Right ventricle myocardium inferior (tissue), 1 donor: ENCODE results near the gene STAMBP. TPM values are rescaled to one million over a fixed set of nuclear protein-coding genes. Genes with fewer than 3 reads are reported as not detected.

ENCODE experiments used
- ATAC-seq: fragments of 200-7000 bp; cut with Tn5 transposase; one replicate; pipeline ENCODE4 v1.9.1; 2020; ENCODE audit warnings: mild to moderate bottlenecking, moderate library complexity
- DNase-seq: peaks from one replicate; pipeline ENCODE4 v3.0.0; 2021; ENCODE audit errors: missing footprints
- intact Hi-C: fragments of 100-400 bp; cut with DNase I; formaldehyde crosslinking; loops from one replicate; pipeline ENCODE4 v1.11.0; 2022
- total RNA-seq: library from RNA; stranded (reverse); fragmentation: NEBNext Ultra II Directional; extraction: Animal tissue kit (Norgen Biotek cat#: 25700); gene quantifications from one replicate; pipeline ENCODE4 v1.2.1, GENCODE V29; 2021
- donor health status: DM: no; HTN: yes; CAD: no; lungs with severe emphysema.

Gene STAMBP
- total RNA-seq, 1 donor from 2014 or later = 27.8 TPM

- intact Hi-C loops = loop anchor here (10.0 kb wide), 5 partner anchors 156 to 586 kb away; partner anchors contain the start of genes BOLA3 and TET3
- DNase-seq (no peak), ATAC-seq (no peak)
Observed at GRCh38 chr2:73828389-73828817, 358 bp upstream of the STAMBP start.

- ATAC-seq (no peak), DNase-seq (no peak)
- intact Hi-C loops = no loop called here
Observed at GRCh38 chr2:73830871-73831401, 2.2 kb downstream of the STAMBP start.

DNA sequence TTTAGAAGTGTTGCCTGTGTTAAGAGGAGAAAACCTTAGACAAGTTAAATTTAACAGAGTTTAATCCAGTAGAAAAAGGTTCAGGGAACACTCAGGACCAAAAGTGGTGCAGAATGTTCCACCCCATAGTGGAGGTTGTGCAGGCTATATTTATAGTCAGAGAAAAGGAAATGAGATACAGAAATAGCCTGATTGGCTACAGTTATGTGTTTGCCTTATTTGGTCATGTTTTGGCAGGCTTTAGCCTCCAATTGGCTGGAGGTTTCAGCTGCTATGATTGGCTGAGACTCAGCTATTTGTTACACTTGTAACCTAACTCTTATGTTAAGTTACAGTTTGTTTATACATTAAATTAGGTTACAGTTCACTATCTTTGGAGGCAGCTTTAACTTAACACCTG is 4.2 kb downstream of the STAMBP start:
- DNase-seq = no peak
- intact Hi-C loops = no loop called here
- no peak for ATAC-seq

DNA sequence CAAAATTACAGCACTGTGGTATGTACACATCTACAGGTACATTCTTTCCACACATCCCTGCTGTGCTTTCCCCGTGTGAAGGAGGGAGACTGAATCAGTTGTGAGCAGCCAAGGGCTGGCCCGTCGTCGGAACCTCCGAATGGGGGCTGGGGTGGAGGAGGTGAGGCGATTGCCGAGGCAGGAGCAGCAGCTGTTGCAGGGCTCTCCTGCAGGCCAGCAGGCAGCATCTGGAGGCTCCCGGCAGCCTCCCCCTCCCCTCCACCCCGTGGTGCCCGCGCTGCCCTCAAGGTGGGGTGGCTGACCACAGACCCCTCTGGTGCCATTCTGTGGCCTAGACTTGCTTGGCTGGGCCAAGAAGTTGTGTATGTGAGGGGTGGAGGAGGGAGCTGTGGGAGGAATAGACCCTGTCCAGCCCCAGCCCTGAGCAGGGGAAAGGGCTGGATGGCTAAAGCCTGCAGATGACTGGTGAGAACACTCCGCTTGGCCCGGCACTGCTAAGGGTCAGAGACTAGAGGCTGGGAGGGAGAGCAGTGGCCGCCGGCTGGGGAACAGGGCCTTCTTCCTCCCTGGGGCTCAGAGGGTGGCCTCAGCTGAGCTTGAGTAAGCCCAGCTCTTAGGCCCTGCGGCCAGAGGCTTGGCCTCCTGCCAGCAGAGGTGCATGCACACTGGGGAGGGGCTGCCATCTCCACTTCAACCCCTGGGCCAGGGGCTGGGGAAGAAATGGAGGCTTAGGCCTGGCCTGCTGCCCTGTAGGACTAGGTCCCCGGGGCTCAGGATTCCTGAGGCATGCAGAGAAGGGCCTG is 7.6 kb downstream of the STAMBP start:
- DNase-seq (peak; percentile 72), ATAC-seq (peak; percentile 21)
- intact Hi-C loops = no loop called here

- ATAC-seq (no peak), DNase-seq (no peak)
- intact Hi-C loops = no loop called here
Observed at GRCh38 chr2:73837847-73838585, 9.3 kb downstream of the STAMBP start.

- intact Hi-C loops = no loop called here
- DNase-seq (no peak), ATAC-seq (no peak)
Observed at GRCh38 chr2:73838889-73839534, 10.3 kb downstream of the STAMBP start.

DNA sequence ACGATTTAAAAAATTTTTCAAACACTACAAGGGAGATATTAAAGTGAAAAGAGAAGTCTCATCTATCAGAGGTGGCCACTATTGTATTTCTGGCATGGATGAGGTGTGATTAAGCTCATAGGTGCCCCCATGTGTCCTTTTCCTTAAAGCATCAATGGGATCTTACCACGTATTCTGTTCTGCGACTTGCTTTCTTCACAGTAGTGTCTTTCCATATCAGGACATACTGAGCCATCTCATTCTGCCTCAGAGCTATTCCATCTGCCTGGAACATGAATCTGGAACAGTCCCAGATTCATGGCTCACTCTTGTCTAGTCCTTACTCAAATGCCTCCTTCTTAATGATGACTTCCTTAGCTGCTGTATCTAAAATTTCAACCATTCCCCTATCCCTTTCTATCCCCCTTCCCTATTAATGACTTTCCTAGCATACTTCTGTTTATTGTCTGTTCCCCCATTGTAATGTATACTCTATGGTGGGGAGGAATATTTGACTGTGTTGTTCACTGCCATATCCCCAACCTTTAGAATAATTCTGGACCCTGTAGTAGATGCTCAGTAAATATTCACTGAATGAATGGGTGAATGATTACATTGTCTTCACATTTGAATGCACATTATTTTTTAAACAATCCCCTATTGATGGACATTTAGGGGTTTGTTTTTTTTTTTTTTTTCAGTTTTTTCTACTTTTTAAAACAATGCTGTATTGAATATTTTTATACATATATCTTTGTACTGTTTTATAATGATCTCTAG is 11.1 kb downstream of the STAMBP start:
- DNase-seq (no peak), ATAC-seq (no peak)
- intact Hi-C loops = no loop called here

DNA sequence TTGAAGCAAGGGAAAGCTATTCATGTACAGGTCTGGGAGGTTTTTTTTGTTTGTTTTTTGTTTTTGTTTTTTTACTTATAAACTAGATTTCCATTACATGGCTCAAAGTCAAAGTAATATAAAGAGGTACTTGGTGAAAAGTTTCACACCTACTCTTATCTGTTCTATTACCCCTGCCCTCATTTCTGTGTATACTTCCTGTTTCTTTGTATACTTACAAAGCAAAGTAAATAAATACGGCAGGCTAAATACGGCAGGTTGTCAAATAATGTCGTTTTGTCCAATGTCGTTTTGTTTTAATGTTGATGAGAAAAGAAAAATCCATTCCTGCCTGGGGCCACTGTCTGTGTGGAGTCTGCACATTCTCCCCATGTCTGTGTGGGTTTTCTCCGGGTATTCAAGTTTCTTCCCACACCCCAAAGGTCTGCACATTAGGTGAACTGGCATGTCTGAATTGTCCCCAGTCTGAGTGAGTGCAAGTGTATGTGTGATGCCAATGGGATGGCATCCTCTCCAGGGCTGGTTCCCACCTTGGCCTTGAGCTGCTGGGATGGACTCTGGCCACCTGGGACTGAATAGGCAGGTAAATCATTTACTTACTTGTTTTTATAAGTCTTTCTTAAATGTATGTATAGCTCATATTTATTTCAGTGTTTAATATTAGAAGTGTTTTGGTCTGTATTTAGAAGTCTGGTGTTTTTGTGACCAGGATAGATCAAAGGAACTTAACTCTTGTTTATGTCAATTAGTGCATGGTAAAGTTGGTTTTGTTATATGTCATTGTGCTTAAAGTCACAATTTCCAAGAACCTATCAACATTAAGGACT is 13.4 kb downstream of the STAMBP start:
- ATAC-seq (no peak), DNase-seq (no peak)
- intact Hi-C loops = no loop called here

DNA sequence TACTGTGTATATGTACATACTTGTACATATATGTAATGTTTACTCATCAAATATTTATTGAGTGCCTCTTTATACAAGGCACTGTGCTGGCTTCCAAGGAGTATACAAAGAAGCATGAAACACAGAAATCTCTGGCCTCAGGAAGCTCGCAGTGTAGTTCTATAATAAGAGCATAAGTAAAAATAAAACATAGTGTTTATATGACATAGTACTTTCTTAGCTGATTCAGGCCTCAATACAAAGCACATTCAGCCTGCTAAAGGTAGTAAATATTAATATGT is 13.9 kb downstream of the STAMBP start:
- no peak for DNase-seq
- ATAC-seq = no peak
- intact Hi-C loops = no loop called here

DNA sequence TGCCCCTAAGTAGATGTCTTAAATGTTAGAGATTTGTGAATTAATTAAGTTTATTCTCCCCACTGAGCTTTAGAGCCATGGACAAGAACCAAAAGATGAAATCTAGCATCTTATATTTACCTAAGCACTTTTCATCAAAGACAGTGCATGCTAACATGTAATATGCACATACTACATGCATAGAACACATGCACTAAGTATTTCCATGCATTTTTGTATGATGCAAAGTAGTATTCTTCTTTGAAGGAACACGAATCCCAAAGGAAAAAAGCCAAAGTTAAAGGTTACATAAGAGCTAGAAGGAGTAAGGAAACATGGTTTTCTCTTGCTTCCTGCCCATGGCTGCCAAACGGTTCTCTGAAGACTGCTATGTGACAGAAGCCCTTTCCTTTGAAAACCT is 15.3 kb downstream of the STAMBP start:
- intact Hi-C loops = no loop called here
- ATAC-seq (no peak), DNase-seq (no peak)

- intact Hi-C loops = no loop called here
- ATAC-seq (no peak), DNase-seq (no peak)
Observed at GRCh38 chr2:73850009-73850408, 21.2 kb downstream of the STAMBP start.

GRCh38 chr2:73851274-73851673 is 22.5 kb downstream of the STAMBP start:
- ATAC-seq (no peak), DNase-seq (no peak)
- intact Hi-C loops = no loop called here

DNA sequence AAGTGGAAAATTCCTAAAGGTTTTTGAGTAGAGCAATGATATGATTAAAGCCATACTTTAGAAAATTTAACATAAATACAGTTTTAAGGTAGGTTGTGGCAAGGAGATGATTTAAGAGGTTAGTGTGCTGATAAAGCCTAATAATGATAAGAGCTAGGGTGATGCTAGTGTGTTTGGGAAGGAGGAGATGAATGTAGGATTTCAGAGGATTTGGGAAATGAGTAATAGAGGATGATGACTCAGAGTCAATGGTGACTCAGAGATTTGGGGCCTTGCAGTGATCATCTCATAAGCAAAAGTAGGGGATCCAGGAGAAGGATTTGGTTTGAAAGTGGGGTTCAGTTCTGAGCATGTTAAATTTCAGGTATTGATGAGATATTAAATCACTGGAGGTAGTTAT is 23.3 kb downstream of the STAMBP start:
- intact Hi-C loops = no loop called here
- ATAC-seq = no peak
- DNase-seq = no peak

DNA sequence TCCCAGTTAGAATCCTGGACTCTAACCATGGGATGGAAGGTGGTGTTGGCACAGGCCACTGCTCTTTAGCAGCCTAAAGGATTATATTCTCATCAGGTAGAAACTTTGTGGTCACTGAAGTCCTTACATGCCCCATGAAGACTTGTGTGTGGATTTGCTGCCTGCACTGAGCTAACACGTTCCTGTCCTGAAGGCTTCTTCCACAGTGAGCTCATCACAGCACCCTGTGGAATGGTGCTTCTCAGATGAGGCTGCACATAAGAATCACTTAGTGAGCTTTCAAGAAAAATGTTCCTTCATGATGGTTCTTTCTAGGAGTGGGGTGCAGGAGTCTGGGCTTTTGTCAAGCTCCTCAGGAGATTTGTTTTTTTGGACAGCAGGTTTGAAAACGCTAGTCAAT is 26.8 kb downstream of the STAMBP start:
- DNase-seq (no peak), ATAC-seq (no peak)
- intact Hi-C loops = no loop called here

DNA sequence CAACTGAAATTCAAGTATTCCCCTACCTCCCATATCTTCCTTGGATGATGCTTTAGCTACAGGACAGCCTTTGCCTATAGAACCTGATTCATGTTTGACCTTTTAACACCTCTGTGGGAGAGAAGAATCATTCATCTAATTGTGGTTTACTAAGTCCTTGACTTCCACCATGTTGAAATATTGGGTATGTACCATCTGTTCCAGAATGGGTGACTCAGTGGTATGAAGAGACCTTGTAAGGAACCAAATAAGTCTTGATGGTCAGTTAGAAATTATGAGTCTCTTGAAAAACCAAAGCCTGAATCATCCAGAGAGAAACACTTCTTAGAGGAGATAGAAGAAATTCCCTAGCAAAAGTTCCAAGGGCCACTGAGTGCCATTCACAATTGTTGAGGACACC is 27.5 kb downstream of the STAMBP start:
- intact Hi-C loops = no loop called here
- ATAC-seq (no peak), DNase-seq (no peak)

GRCh38 chr2:73859721-73860586 is 31.2 kb downstream of the STAMBP start:
- intact Hi-C loops = no loop called here
- DNase-seq (no peak), ATAC-seq (no peak)

DNA sequence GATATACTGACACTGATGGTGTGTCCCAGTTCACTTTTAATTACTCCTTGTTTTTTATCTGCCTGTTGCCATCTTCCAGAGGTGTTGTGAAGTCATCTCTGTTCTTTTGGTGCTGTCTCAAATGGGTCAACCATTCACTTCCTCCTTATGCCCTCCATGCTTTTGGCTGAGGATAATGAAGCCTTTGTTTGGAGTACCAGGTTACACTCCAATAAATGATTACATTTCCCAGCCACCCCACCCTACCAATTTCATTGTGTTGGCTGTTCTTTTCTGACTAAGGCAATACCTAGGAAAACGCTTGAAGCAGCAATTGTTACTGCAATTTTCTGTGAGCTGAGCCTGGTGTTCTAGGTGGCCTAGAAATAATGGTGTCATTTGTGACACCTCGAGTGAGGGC is 34.2 kb downstream of the STAMBP start:
- DNase-seq (no peak), ATAC-seq (no peak)
- intact Hi-C loops = no loop called here
